ENCODE results near the gene CYBC1. TPM values are rescaled to one million over a fixed set of nuclear protein-coding genes. Genes with fewer than 3 reads are reported as not detected.
A peak's percentile ranks its signal among the peaks of the same experiment; 100 is the strongest.

The CYBC1 gene
- total RNA-seq, 2 experiments from 2014 or later = 220 to 247 TPM

DNA sequence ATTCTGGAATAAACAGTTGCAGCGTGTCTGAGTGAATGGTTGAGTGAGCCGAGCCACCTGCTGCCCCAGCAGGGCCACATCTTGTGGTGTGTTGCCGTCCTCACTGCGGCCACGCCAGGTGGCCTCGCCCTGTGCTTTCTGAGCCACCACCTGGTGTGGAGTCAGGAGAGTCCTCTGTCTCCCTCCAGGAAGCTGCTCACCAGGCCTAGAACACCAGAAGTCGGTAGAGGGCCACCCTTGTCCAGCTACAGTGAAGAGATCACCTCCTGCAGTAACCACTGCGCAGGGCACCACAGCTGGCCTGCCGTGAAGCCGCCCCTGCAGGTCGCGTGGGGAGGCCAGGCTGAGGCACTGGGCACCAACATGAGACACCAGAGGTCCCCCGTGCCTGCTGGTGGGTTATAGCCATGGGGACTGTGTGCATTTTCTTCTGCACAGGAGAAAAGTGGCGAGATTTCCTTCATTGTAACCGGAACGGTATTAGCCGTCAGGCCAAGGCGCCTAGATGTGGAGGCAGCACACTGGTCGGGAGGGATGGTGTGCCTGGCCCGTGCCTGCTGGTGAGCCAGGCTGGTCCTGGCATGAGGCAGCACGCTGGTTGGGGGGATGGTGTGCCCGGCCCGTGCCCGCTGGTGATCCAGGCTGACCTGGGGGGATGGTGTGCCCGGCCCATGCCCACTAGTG lies 40.1 kb upstream of the CYBC1 start:
- Mint-ChIP-seq H3K4me3 (no peak overlapping the region), H3K27ac (peak overlapping the region; percentile 33), H3K9me3 (ENCODE audit: insufficient read depth) (no peaks in the 10 kb centered on the region), H3K36me3 (ENCODE audit: low read depth) (peaks cover 22% of the 10 kb centered on the region), H3K27me3 (ENCODE audit: low read depth) (no peaks in the 10 kb centered on the region), H3K4me1 (ENCODE audit: low read depth) (peaks cover 35% of the 10 kb centered on the region)
- ATAC-seq (no peak), DNase-seq (no peak)
- ChIA-PET POLR2A (no interaction called here), CTCF (no interaction called here)

DNA sequence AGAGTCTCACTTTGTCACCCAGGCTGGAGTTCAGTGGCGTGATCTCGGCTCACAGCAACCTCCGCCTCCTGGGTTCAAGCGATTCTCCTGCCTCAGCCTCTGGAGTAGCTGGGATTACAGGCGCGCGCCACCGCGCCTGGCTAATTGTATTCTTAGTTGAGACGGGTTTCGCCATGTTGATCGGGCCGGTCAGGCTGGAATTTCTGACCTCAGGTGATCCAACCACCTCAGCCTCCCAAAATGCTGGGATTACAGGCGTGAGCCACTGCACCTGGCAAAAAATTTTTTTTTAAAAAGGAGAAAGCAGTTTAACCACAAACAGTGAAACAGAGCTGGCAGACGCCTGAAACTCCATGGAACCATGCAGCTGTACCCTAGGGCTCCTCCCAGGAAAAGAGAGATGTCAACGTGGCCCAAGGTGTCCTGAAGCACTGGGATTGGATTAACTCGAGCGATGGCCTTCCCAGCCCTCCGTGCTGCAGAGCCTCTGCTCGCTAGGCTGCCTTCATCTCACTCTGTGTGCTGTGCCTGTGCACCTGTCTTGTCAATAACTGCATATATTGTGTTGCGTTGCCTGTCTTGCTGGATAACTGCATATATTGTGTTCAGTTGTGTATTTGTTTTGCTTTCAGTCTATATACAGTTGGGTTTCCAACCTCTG lies 39.4 kb upstream of the CYBC1 start:
- H3K4me3 Mint-ChIP-seq = no peak overlapping the region
- no peaks in the 10 kb centered on the region for H3K9me3 Mint-ChIP-seq (ENCODE audit: insufficient read depth)
- ATAC-seq (no peak), DNase-seq (no peak)
- ChIA-PET POLR2A (interaction anchor here (0.7 kb wide), 1 partner anchor 44 kb away, joined by 4 read pairs; no protein-coding TSS in a partner anchor), CTCF (no interaction called here)
- H3K36me3 Mint-ChIP-seq (ENCODE audit: low read depth) = peaks cover 28% of the 10 kb centered on the region
- H3K4me1 Mint-ChIP-seq (ENCODE audit: low read depth) = peaks cover 35% of the 10 kb centered on the region
- H3K27ac Mint-ChIP-seq = no peak overlapping the region
- H3K27me3 Mint-ChIP-seq (ENCODE audit: low read depth) = no peaks in the 10 kb centered on the region

DNA sequence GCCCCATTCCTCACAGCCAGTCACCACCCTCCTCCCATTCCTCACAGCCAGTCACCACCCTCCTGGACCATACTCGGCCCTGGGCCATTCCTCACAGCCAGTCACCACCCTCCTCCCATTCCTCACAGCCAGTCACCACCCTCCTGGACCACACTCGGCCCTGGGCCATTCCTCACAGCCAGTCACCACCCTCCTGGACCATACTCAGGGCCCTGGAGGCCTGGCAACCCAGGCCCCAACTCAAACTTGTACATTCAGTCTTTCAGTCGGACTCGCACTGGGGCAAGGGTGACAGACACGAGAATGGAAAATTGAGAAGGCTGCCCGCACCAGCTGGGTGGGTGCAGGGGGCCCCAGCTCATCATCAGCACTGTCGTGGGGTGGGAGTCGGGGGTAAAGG lies 38.6 kb upstream of the CYBC1 start:
- Mint-ChIP-seq H3K36me3 (ENCODE audit: low read depth) (peaks cover 33% of the 10 kb centered on the region), H3K4me1 (ENCODE audit: low read depth) (peaks cover 30% of the 10 kb centered on the region), H3K4me3 (no peak overlapping the region), H3K27ac (no peak overlapping the region), H3K27me3 (ENCODE audit: low read depth) (no peaks in the 10 kb centered on the region), H3K9me3 (ENCODE audit: insufficient read depth) (no peaks in the 10 kb centered on the region)
- no peak for ATAC-seq
- ChIA-PET POLR2A (interaction anchor here (0.7 kb wide), 1 partner anchor 45 kb away, joined by 4 read pairs; no protein-coding TSS in a partner anchor), CTCF (interaction anchor here (0.9 kb wide), 1 partner anchor 15 kb away, joined by 3 read pairs; no protein-coding TSS in a partner anchor)
- no peak for DNase-seq

DNA sequence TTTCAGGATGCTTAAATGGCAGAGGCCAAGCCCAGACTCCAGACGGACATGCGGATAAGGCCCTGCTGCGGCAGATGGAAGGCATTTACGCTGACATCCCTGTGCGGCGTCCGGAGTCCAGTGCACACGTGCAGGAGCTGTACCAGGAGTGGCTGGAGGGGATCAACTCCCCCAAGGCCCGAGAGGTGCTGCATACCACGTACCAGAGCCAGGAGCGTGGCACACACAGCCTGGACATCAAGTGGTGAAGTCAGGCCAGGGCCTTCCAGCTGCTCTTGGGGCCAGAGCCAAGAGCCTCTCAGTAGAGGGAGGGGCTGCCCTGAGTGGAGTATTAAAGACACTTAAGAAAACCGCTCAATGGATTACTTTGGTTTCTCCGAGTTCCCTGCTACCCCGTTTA lies 37.4 kb upstream of the CYBC1 start:
- H3K9me3 Mint-ChIP-seq (ENCODE audit: insufficient read depth) = no peaks in the 10 kb centered on the region
- DNase-seq (no peak), ATAC-seq (no peak)
- no peak overlapping the region for H3K27ac Mint-ChIP-seq
- POLR2A ChIA-PET = no interaction called here
- no peak overlapping the region for H3K4me3 Mint-ChIP-seq
- no peaks in the 10 kb centered on the region for H3K27me3 Mint-ChIP-seq (ENCODE audit: low read depth)
- peaks cover 22% of the 10 kb centered on the region for H3K4me1 Mint-ChIP-seq (ENCODE audit: low read depth)
- CTCF ChIA-PET = no interaction called here
- peaks cover 41% of the 10 kb centered on the region for H3K36me3 Mint-ChIP-seq (ENCODE audit: low read depth)

DNA sequence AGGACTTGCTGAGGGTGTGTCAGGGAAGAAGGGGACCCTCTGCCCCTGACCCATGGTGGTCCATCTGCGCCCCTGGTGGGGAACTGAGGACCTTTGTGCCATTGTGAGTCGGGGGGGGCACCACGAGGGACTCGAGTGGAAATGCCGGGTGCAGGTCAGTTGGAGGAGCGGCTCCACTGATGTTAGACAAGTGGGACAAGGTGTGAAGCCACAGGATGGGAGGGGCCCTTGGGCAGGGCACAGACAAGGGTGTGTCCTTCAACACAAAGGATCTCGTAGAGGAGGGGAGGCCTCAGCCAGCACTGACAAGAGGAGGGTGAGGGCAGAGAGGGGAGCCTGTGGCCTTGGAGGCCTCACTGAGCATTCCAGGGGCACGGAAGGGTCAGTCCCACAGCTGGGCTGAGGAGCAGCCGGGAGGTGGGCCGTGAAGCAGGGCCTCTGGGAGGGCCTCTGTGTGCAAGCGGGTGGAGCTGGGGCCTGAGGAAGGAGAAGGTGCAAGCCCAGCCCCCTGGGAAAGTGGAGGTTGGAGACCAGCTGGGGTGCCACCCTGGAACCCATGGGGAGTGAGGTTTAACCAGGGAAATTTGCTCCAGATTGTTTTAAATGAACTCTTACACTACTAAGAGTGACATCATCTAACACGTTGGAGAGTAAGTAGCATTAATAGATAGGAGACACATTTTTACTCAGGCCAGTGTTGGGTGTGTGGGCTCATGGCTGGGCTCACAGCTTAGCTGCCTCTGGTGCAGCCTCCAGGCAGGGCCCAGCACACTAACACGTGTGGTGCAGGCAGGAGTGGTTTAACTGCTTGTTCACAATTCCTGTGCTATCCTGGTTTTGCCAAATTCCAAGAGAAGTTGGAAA lies 35.9 kb upstream of the CYBC1 start:
- ATAC-seq = no peak
- Mint-ChIP-seq H3K9me3 (ENCODE audit: insufficient read depth) (no peaks in the 10 kb centered on the region), H3K4me1 (ENCODE audit: low read depth) (peaks cover 20% of the 10 kb centered on the region), H3K36me3 (ENCODE audit: low read depth) (peaks cover 50% of the 10 kb centered on the region), H3K27ac (peak overlapping the region; percentile 84), H3K27me3 (ENCODE audit: low read depth) (no peaks in the 10 kb centered on the region), H3K4me3 (peak overlapping the region; percentile 17)
- POLR2A ChIA-PET = no interaction called here
- DNase-seq = no peak
- CTCF ChIA-PET = no interaction called here

DNA sequence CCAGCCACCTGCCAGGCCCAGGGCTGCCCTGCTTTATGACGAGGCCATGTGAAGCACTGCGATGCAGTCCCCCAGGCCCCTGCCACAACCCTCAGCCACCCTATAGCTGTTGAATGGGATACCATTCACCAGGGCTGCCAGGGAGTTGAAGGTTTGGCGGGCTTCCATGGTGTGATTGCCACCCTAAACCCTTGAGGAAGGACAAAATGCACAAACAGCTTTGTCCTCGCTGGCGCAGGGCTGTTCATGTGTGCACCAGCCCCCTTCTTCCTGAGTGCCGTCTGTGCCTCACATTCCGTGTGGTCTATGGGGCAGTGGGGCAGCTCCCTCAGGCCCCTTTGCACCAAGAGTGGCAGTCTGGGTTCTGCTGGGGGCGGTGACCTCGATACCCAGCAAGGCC lies 33.3 kb upstream of the CYBC1 start:
- peaks cover 63% of the 10 kb centered on the region for H3K36me3 Mint-ChIP-seq (ENCODE audit: low read depth)
- ChIA-PET POLR2A (no interaction called here), CTCF (no interaction called here)
- no peaks in the 10 kb centered on the region for H3K9me3 Mint-ChIP-seq (ENCODE audit: insufficient read depth)
- H3K4me3 Mint-ChIP-seq = no peak overlapping the region
- DNase-seq (no peak), ATAC-seq (no peak)
- H3K27ac Mint-ChIP-seq = no peak overlapping the region
- no peaks in the 10 kb centered on the region for H3K27me3 Mint-ChIP-seq (ENCODE audit: low read depth)
- peaks cover 30% of the 10 kb centered on the region for H3K4me1 Mint-ChIP-seq (ENCODE audit: low read depth)

DNA sequence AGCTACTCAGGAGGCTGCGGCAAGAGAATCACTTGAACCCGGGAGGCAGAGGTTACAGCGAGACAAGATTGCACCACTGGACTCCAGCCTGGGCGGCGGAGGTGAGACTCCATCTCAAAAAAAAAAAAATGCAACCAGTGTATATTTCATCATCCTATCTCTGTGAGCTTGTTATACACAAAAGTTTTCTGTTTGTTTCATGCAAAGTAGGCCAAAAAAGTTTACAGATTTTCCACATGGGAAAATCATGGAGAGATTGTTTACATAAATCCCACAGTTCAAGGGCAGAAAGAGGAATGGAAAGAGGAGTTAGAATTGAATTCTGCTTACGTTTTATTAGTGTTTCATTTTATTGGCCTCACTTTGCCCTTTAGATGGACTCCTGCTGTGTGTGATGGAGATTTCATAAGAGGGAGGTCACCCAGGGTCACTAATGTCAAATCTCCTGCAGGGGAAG lies 32.7 kb upstream of the CYBC1 start:
- Mint-ChIP-seq H3K9me3 (ENCODE audit: insufficient read depth) (no peaks in the 10 kb centered on the region), H3K36me3 (ENCODE audit: low read depth) (peaks cover 63% of the 10 kb centered on the region), H3K27ac (no peak overlapping the region), H3K4me1 (ENCODE audit: low read depth) (peaks cover 36% of the 10 kb centered on the region), H3K27me3 (ENCODE audit: low read depth) (no peaks in the 10 kb centered on the region), H3K4me3 (no peak overlapping the region)
- ATAC-seq (no peak), DNase-seq (no peak)
- CTCF ChIA-PET = no interaction called here
- POLR2A ChIA-PET = no interaction called here

DNA sequence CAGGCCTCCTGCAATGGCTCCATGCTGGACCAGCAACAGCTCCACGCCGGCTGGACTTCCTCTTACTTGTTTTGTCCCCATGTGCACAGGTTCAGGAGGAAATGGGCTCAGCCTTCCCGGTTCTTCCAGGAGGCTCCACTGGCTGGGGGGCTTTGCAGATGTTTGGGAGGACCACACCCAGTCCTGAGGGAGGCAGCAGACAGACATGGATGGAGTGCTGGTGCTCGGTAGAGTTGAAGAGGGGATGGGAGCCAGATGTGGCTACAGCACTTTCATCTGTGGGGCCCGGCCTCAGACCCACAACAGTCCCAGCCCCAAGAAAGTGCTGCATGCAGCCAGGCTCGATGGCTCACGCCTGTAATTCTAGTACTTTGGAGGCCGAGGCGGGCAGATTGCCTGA lies 29.8 kb upstream of the CYBC1 start:
- POLR2A ChIA-PET = interaction anchor here (1.2 kb wide), 1 partner anchor 31 kb away, joined by 3 read pairs; no protein-coding TSS in a partner anchor

DNA sequence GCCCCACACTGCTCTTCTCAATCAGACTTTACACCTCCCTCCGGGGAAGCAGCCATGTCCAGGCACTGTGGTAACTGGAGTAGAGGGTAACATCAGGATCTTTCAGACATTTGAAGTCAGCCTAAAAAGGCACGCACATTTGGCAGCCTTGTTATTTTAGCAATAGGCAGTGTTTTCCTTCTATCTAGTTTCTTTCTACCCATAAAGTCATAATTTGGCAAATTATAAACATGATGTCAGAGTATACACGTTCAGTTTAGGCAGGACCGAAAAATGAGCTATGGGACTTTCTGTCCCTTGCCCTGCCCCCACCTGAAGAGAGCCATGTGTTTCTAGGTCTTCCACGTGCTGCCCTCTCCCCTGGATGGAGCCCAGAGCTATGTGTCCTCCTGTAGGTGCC lies 29.1 kb upstream of the CYBC1 start:
- ChIA-PET POLR2A (interaction anchor here (1.2 kb wide), 1 partner anchor 31 kb away, joined by 3 read pairs; no protein-coding TSS in a partner anchor), CTCF (interaction anchor here (0.8 to 1.2 kb wide), 2 partner anchors 72 to 74 kb away, joined by 3 to 5 read pairs; no protein-coding TSS in a partner anchor)
- H3K27ac Mint-ChIP-seq = peak overlapping the region; percentile 87
- H3K36me3 Mint-ChIP-seq (ENCODE audit: low read depth) = peaks cover 53% of the 10 kb centered on the region
- no peak overlapping the region for H3K4me3 Mint-ChIP-seq
- H3K4me1 Mint-ChIP-seq (ENCODE audit: low read depth) = peaks cover 25% of the 10 kb centered on the region
- ATAC-seq = no peak
- no peaks in the 10 kb centered on the region for H3K27me3 Mint-ChIP-seq (ENCODE audit: low read depth)
- no peak for DNase-seq
- no peaks in the 10 kb centered on the region for H3K9me3 Mint-ChIP-seq (ENCODE audit: insufficient read depth)

More for the DNA sequence above, 29.8 kb upstream of the CYBC1 start:
- H3K9me3 Mint-ChIP-seq (ENCODE audit: insufficient read depth) = no peaks in the 10 kb centered on the region
- no peak overlapping the region for H3K27ac Mint-ChIP-seq
- ATAC-seq = no peak
- H3K4me1 Mint-ChIP-seq (ENCODE audit: low read depth) = peaks cover 30% of the 10 kb centered on the region
- CTCF ChIA-PET = interaction anchor here (0.8 to 1.2 kb wide), 2 partner anchors 71 to 73 kb away, joined by 3 to 5 read pairs; no protein-coding TSS in a partner anchor
- H3K27me3 Mint-ChIP-seq (ENCODE audit: low read depth) = no peaks in the 10 kb centered on the region
- no peak for DNase-seq
- H3K36me3 Mint-ChIP-seq (ENCODE audit: low read depth) = peaks cover 56% of the 10 kb centered on the region
- no peak overlapping the region for H3K4me3 Mint-ChIP-seq

DNA sequence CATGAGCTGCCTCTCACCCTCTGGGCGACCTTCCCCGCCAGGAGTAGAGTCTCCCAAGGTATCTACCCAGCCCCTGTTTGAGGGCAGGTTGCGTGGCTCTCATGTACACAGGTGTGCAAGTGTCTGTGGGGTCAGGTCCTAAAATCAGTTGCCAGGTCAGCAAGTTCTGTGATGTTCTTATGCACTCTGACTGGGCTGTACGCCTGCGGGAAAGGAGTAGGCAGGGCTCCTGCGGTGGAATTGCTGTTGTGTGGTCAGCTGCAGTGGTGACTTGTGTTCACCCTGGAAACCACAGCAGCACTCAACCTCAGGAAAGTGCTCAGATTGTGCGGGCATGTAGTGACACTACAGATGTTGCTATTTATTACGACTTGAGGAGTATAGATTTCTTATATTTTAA lies 27.4 kb upstream of the CYBC1 start:
- CTCF ChIA-PET = no interaction called here
- H3K27ac Mint-ChIP-seq = peak overlapping the region; percentile 59
- no peak for DNase-seq
- H3K9me3 Mint-ChIP-seq (ENCODE audit: insufficient read depth) = no peaks in the 10 kb centered on the region
- peaks cover 25% of the 10 kb centered on the region for H3K4me1 Mint-ChIP-seq (ENCODE audit: low read depth)
- no peaks in the 10 kb centered on the region for H3K27me3 Mint-ChIP-seq (ENCODE audit: low read depth)
- POLR2A ChIA-PET = interaction anchor here (1.1 kb wide), 1 partner anchor 20 kb away, joined by 3 read pairs; the partner anchor contains the start of gene NARF
- ATAC-seq = peak; percentile 38
- peaks cover 51% of the 10 kb centered on the region for H3K36me3 Mint-ChIP-seq (ENCODE audit: low read depth)
- no peak overlapping the region for H3K4me3 Mint-ChIP-seq

DNA sequence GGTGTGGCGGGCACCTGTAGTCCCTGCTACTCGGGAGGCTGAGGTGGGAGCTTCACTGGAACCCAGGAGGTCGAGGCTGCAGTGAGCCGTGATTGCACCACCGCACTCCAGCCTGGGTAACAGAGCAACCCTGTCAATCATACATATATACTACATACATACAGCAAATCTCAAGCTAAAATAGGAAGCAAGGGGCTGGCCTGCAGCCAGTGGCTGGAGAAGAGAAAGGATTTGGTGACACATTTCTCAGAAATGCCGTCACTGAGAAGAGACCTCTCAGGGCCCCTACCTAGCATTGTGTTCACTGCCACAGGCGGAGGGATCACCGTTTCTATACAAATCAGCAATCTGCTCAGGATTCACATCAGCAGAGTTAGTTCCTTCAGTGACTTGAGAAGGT lies 24.9 kb upstream of the CYBC1 start:
- CTCF ChIA-PET = no interaction called here
- no peak overlapping the region for H3K27ac Mint-ChIP-seq

More for the DNA sequence above, 24.9 kb upstream of the CYBC1 start:
- Mint-ChIP-seq H3K27me3 (ENCODE audit: low read depth) (no peaks in the 10 kb centered on the region), H3K9me3 (ENCODE audit: insufficient read depth) (no peaks in the 10 kb centered on the region), H3K4me1 (ENCODE audit: low read depth) (peaks cover 25% of the 10 kb centered on the region), H3K36me3 (ENCODE audit: low read depth) (peaks cover 48% of the 10 kb centered on the region), H3K4me3 (no peak overlapping the region)
- POLR2A ChIA-PET = interaction anchor here (1.2 kb wide), 1 partner anchor 26 kb away, joined by 3 read pairs; no protein-coding TSS in a partner anchor
- ATAC-seq = no peak
- no peak for DNase-seq
